Liver (tissue), 9 donors: ENCODE results near the gene GATA3. TPM values are rescaled to one million over a fixed set of nuclear protein-coding genes. Genes with fewer than 3 reads are reported as not detected.

Source experiments
- DNase-seq: peaks from one replicate; pipeline ENCODE4 v3.0.0-alpha.2; 2017; ENCODE audit warnings: low spot score
- H3K27ac ChIP-seq, 2 donors: one replicate each; pipeline ENCODE4 v1.7.0; 2013; ENCODE audit warnings: inconsistent platforms in 2 of 2, low read length in 2 of 2, control low read depth in 1 of 2, low read depth in 1 of 2, mild to moderate bottlenecking in 1 of 2
- H3K27me3 ChIP-seq, 4 donors: one replicate each; pipeline versions ENCODE4 v1.6.1 to v1.7.0; 2013; ENCODE audit warnings: low read length in 3 of 4, inconsistent platforms in 1 of 4, mild to moderate bottlenecking in 1 of 4, moderate library complexity in 1 of 4; ENCODE audit not compliant: control insufficient read depth in 4 of 4, insufficient read depth in 4 of 4
- H3K36me3 ChIP-seq, 4 donors: one replicate each; pipeline versions ENCODE4 v1.6.1 to v1.7.0; 2013; ENCODE audit warnings: low read length in 3 of 4, mild to moderate bottlenecking in 3 of 4, low read depth in 1 of 4, moderate library complexity in 1 of 4; ENCODE audit not compliant: control insufficient read depth in 4 of 4, insufficient read depth in 3 of 4
- H3K4me1 ChIP-seq, 4 donors: one replicate each; pipeline versions ENCODE4 v1.6.1 to v1.7.0; 2013; ENCODE audit warnings: low read length in 3 of 4, mild to moderate bottlenecking in 3 of 4, moderate library complexity in 1 of 4; ENCODE audit not compliant: control insufficient read depth in 4 of 4, insufficient read depth in 4 of 4
- H3K4me3 ChIP-seq, 3 donors: one replicate each; pipeline versions ENCODE4 v1.6.1 to v1.7.0; 2013; ENCODE audit warnings: low read length in 3 of 3, control low read depth in 1 of 3, low read depth in 1 of 3, mild to moderate bottlenecking in 1 of 3
- H3K9ac ChIP-seq, 2 donors: one replicate each; pipeline ENCODE4 v1.7.0; 2013; ENCODE audit warnings: low read length in 2 of 2, mild to moderate bottlenecking in 2 of 2, moderate library complexity in 2 of 2, control low read depth in 1 of 2, low read depth in 1 of 2
- H3K9me3 ChIP-seq, 4 donors: one replicate each; pipeline versions ENCODE4 v1.6.1 to v1.7.0; 2013; ENCODE audit warnings: low read length in 3 of 4; ENCODE audit not compliant: control insufficient read depth in 4 of 4
- FOXA1 ChIP-seq: IDR thresholded peaks from 2 replicates; pipeline ENCODE4 v1.6.1; 2016; ENCODE audit warnings: antibody characterized with exemption
- FOXA2 ChIP-seq: IDR thresholded peaks from 2 replicates; pipeline ENCODE4 v1.6.1; 2016; ENCODE audit warnings: antibody characterized with exemption
- GABPA ChIP-seq, 2 donors: IDR thresholded peaks in 1 of 2; conservative IDR thresholded peaks in 1 of 2; 2 replicates each; pipeline ENCODE4 v1.6.1; 2016; ENCODE audit warnings: antibody characterized with exemption in 2 of 2, mild to moderate bottlenecking in 1 of 2, moderate library complexity in 1 of 2
- HNF4G ChIP-seq: IDR thresholded peaks from 2 replicates; pipeline ENCODE4 v1.6.1; 2016; ENCODE audit warnings: antibody characterized with exemption
- NR2F2 ChIP-seq: IDR thresholded peaks from 2 replicates; pipeline ENCODE4 v1.6.1; 2016; ENCODE audit warnings: antibody characterized with exemption
- RAD21 ChIP-seq, 2 donors: IDR thresholded peaks; 2 replicates each; pipeline ENCODE4 v1.6.1; 2016; ENCODE audit warnings: antibody characterized with exemption in 2 of 2, mild to moderate bottlenecking in 2 of 2
- SP1 ChIP-seq: IDR thresholded peaks from 2 replicates; pipeline ENCODE4 v1.6.1; 2018; ENCODE audit warnings: antibody characterized with exemption, mild to moderate bottlenecking
- YY1 ChIP-seq: IDR thresholded peaks from 2 replicates; pipeline ENCODE4 v1.6.1; 2016; ENCODE audit warnings: antibody characterized with exemption, mild to moderate bottlenecking
- WGBS: extraction: QIAGEN DNeasy Blood & Tissue Kit; methylation state at CpG from one replicate; pipeline ENCODE4 v1.1.7; 2013; 5-methylcytosine and 5-hydroxymethylcytosine counted together
- polyA plus RNA-seq, 2 donors: library from polyadenylated mRNA; stranded (reverse) in 1 of 2; unstranded in 1 of 2; fragments of 200-250 nt in 1 of 2; fragments of >200 nt in 1 of 2; fragmentation: Nextera tagmentation in 1 of 2; extraction: Ambion mirVana in 1 of 2; gene quantifications; one replicate each; pipeline versions ENCODE4 v1.2.1 to v1.2.3, GENCODE V29; 2013 to 2015
- total RNA-seq, 2 donors: library from RNA; depleted of rRNA; stranded (reverse); fragments of >200 nt; gene quantifications; one replicate each; pipeline ENCODE4 v1.2.3, GENCODE V29; 2014
- TF ChIP-seq, protein P1 (sequence below): IDR thresholded peaks from 2 replicates; pipeline ENCODE4 v1.6.1; 2016; ENCODE audit warnings: antibody characterized with exemption
- TF ChIP-seq, protein P2 (sequence below): IDR thresholded peaks from 2 replicates; pipeline ENCODE4 v1.6.1; 2016; ENCODE audit warnings: antibody characterized with exemption
- TF ChIP-seq, protein P3 (sequence below): fragments of 150-350 bp; IDR thresholded peaks from 2 replicates; pipeline ENCODE4 v1.5.1; 2017; ENCODE audit warnings: improper control_type of control experiment, low read depth, low read length; ENCODE audit not compliant: missing input control
- TF ChIP-seq, protein P4 (sequence below): IDR thresholded peaks from 2 replicates; pipeline ENCODE4 v1.6.1; 2016; ENCODE audit warnings: antibody characterized with exemption
- TF ChIP-seq, protein P5 (sequence below): IDR thresholded peaks from 2 replicates; pipeline ENCODE4 v1.6.1; 2016; ENCODE audit warnings: antibody characterized with exemption, mild to moderate bottlenecking
- donor health status: healthy.
- donor health status: healthy.
- donor health status: healthy.
- donor health status: healthy.
- donor health status: healthy.

Gene GATA3
- total and polyA plus RNA-seq, 4 donors = 0.08 to 0.51 (median 0.21) TPM

DNA sequence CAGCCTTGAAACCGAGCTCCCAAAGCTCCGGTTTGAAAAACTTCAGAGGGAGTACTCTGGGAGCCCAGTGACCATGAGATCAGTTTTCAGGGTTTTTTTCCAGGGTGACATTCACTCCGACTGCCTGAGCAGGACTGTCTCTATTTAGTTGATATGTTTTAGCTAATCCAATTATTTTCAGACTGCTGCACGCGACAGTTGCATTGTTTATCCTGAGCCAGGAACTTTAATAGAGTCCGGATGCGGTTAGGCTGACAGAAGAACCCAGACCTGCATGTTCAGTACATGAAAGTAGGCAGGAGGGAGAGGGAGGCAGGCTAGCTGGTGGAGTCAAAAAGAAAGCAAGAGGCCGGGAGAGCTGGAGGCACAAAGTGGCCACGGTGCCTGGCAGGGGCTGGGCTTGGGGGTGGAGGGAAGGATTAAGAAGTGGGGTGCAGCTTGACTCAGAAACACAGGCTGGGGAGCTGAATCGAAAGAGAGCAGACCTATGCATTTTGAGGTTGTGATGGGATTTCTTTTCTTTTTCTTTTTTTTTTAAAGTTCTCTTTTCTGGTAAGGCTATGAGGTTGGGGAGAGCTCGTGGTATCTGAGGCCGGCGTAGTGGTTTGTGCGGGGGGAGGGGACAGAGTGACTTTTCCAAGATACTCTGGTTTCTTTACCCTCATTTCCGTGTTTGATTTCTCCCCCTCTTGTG is 5.7 kb downstream of the GATA3 start:
- H3K4me1 ChIP-seq = peaks cover 0 to 5% (median 2%) of the 10 kb centered on the region in 4 donors
- DNase-seq = no peak

DNA sequence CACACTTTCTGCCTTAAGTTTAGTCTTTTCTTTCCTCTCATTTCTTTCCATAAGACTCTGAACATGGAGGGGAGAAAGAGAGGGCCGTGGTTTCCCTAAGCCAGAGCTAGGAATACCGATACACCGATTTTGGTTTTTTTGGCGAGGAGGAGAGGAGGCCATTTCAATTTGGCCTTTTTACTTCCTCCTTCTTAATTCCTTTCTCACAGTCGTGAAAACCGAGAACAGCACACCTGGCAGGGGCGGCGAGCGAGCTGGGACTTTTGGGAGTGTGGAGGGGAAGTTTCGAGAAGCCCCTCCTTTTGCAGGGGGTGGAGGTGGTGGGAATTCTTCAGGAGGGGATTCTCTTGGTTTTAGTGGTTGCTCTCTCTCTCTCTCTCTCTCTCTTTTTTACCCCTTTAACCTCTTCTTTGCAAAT is 6.2 kb downstream of the GATA3 start:
- H3K9ac ChIP-seq = no peak overlapping the region
- H3K27me3 ChIP-seq = peaks cover 0 to 3% (median 1%) of the 10 kb centered on the region in 4 donors
- TF ChIP-seq FOXA1 (no peak), SP1 (no peak), NR2F2 (no peak), GABPA (IDR thresholded peaks at IDR 0.05 in 1 of 2, conservative IDR thresholded peaks at IDR 0.05 in 1 of 2) (no peak), RAD21 (IDR thresholded peaks at IDR 0.05) (no peak), FOXA2 (no peak), HNF4G (no peak)
- TF ChIP-seq, protein P1, sequence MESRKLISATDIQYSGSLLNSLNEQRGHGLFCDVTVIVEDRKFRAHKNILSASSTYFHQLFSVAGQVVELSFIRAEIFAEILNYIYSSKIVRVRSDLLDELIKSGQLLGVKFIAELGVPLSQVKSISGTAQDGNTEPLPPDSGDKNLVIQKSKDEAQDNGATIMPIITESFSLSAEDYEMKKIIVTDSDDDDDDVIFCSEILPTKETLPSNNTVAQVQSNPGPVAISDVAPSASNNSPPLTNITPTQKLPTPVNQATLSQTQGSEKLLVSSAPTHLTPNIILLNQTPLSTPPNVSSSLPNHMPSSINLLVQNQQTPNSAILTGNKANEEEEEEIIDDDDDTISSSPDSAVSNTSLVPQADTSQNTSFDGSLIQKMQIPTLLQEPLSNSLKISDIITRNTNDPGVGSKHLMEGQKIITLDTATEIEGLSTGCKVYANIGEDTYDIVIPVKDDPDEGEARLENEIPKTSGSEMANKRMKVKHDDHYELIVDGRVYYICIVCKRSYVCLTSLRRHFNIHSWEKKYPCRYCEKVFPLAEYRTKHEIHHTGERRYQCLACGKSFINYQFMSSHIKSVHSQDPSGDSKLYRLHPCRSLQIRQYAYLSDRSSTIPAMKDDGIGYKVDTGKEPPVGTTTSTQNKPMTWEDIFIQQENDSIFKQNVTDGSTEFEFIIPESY = no peak
- TF ChIP-seq, protein P2, sequence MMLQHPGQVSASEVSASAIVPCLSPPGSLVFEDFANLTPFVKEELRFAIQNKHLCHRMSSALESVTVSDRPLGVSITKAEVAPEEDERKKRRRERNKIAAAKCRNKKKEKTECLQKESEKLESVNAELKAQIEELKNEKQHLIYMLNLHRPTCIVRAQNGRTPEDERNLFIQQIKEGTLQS = no peak
- TF ChIP-seq, protein P3, sequence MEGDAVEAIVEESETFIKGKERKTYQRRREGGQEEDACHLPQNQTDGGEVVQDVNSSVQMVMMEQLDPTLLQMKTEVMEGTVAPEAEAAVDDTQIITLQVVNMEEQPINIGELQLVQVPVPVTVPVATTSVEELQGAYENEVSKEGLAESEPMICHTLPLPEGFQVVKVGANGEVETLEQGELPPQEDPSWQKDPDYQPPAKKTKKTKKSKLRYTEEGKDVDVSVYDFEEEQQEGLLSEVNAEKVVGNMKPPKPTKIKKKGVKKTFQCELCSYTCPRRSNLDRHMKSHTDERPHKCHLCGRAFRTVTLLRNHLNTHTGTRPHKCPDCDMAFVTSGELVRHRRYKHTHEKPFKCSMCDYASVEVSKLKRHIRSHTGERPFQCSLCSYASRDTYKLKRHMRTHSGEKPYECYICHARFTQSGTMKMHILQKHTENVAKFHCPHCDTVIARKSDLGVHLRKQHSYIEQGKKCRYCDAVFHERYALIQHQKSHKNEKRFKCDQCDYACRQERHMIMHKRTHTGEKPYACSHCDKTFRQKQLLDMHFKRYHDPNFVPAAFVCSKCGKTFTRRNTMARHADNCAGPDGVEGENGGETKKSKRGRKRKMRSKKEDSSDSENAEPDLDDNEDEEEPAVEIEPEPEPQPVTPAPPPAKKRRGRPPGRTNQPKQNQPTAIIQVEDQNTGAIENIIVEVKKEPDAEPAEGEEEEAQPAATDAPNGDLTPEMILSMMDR = no peak

More for the DNA sequence above, 5.7 kb downstream of the GATA3 start:
- H3K27me3 ChIP-seq = peaks cover 0 to 3% (median 1%) of the 10 kb centered on the region in 4 donors
- H3K9ac ChIP-seq = no peak overlapping the region
- H3K36me3 ChIP-seq = no peaks in the 10 kb centered on the region
- TF ChIP-seq FOXA2 (no peak), FOXA1 (no peak), YY1 (no peak), NR2F2 (no peak), HNF4G (no peak)
- TF ChIP-seq, protein P2 = no peak
- TF ChIP-seq, protein P3 = no peak
- TF ChIP-seq, protein P4, sequence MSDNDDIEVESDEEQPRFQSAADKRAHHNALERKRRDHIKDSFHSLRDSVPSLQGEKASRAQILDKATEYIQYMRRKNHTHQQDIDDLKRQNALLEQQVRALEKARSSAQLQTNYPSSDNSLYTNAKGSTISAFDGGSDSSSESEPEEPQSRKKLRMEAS = no peak
- TF ChIP-seq, protein P5, sequence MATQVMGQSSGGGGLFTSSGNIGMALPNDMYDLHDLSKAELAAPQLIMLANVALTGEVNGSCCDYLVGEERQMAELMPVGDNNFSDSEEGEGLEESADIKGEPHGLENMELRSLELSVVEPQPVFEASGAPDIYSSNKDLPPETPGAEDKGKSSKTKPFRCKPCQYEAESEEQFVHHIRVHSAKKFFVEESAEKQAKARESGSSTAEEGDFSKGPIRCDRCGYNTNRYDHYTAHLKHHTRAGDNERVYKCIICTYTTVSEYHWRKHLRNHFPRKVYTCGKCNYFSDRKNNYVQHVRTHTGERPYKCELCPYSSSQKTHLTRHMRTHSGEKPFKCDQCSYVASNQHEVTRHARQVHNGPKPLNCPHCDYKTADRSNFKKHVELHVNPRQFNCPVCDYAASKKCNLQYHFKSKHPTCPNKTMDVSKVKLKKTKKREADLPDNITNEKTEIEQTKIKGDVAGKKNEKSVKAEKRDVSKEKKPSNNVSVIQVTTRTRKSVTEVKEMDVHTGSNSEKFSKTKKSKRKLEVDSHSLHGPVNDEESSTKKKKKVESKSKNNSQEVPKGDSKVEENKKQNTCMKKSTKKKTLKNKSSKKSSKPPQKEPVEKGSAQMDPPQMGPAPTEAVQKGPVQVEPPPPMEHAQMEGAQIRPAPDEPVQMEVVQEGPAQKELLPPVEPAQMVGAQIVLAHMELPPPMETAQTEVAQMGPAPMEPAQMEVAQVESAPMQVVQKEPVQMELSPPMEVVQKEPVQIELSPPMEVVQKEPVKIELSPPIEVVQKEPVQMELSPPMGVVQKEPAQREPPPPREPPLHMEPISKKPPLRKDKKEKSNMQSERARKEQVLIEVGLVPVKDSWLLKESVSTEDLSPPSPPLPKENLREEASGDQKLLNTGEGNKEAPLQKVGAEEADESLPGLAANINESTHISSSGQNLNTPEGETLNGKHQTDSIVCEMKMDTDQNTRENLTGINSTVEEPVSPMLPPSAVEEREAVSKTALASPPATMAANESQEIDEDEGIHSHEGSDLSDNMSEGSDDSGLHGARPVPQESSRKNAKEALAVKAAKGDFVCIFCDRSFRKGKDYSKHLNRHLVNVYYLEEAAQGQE = no peak
- H3K9me3 ChIP-seq = no peaks in the 10 kb centered on the region
- no peak overlapping the region for H3K27ac ChIP-seq
- H3K4me3 ChIP-seq = no peak overlapping the region
- WGBS = 24% methylated on average over 15 of the region's 15 CpGs

More for the DNA sequence above, 6.2 kb downstream of the GATA3 start:
- Histone ChIP-seq H3K27ac (no peak overlapping the region), H3K4me3 (no peak overlapping the region), H3K4me1 (peaks cover 0 to 2% (median under 1%) of the 10 kb centered on the region in 4 donors), H3K9me3 (no peaks in the 10 kb centered on the region), H3K36me3 (no peaks in the 10 kb centered on the region)
- WGBS = 41% methylated on average over 10 of the region's 10 CpGs
- no peak for DNase-seq
